HG03571 (cell line): ENCODE results near the gene COL20A1.
"Not testable (repeated sequence)": the region's sequence is repeated elsewhere in the genome, so short reads cannot be mapped to it uniquely, and the experiment has no call there.

Experiments
- ATAC-seq: cut with Tn5 transposase; IDR thresholded peaks from one replicate; pipeline ENCODE4 v1.9.1; 2021; ENCODE audit not compliant: unreplicated experiment

Gene COL20A1

DNA sequence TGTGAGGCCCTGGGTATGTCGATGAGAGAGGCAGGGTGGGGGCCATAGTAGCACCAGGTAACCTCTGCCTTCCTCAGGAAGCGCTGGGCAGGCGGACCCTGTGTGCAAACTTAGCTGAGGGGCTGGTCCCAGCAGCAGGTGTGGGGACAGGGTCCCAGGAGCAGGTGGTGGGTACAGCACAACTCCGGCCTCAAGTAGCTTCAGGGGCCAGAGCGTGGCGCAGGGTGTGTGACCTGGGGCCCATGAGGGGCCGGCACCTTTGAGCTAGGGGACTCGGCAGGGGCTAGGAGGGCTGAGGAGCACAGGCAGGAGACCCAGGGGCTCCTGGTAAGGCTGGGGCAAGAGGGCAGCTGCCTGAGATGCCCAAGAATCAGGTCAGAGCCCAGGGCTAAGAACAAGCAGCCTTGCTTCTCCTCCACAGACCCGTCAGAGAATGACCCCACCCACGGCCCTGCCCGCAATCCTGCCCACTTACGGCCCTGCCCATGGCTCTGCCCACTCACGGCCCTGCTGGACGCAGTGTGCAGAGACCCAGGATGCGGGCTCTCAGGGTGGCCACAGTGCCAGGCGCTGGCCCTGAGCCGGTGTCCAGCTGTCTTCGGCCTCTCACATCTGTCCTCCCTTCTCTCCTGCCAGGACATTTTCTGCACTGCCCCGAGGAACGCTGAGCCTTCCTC, 37.2 kb downstream of the COL20A1 start:
- ATAC-seq = no peak

DNA sequence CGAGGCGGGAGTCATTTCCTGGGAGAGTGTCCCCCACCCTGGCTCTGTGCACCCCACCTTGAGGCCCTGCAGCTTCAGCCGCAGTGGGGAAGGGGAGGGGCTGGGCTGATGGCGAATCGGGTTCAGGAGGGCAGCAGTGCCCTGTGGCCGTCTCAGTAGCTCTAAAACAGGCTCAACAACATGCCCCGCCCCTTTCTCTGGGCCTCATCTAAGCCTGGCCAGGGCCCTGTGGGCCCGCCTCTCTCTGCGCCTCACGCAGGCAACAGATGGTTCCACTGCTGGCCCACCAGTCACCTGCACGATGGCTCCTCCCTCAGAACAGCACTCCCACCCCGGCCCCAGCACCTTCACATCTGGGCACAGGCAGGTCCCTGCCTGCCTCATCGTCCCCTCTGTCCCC, 38.0 kb downstream of the COL20A1 start:
- ATAC-seq = no peak

- ATAC-seq = no peak
These were observed 38.9 kb downstream of the COL20A1 start for GRCh38 chr20:63331741-63332400.

- no peak for ATAC-seq
These were observed 39.7 kb downstream of the COL20A1 start for GRCh38 chr20:63332488-63333240.

- ATAC-seq = no peak
These were observed 40.4 kb downstream of the COL20A1 start for GRCh38 chr20:63333241-63333836.

DNA sequence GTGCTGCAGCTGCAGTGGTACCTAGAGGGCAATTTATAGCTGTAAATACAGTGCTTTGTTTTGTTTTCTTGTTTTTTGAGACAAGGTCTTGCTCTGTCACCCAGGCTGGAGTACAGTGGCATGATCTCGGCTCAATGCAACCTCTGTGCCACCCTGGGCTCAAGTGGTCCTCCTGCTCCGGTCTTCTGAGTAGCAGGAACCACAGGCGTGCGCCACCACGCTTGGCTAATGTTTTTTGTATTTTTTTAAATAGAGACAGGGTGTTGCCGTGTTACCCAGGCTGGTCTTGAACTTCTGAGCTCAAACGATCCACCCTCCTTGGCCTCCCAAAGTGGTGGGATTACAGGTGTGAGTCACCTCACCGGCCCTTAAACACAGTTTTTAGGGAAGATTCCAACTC, 41.4 kb downstream of the COL20A1 start:
- ATAC-seq = no peak

GRCh38 chr20:63335060-63335459, 42.1 kb downstream of the COL20A1 start:
- not testable (repeated sequence) for ATAC-seq

DNA sequence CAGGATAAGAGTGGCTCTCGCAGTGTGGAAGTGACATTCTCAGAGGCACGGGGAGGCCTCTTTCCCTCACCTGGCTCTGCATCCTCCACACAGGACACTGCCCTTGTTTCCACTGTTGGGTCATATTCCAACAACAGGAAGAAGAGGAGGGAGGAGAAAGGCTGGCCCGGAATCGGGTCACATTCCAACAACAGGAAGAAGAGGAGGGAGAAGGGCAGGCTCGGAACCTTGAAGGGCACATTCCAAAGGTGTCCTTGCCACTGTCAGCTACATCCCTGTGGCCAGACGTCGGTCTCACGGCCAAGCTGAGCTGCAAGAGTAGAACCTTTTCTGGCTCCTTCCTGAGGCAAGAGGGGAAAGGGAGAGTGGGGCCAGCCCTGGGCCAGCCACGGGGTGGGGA, 42.7 kb downstream of the COL20A1 start:
- no peak for ATAC-seq

DNA sequence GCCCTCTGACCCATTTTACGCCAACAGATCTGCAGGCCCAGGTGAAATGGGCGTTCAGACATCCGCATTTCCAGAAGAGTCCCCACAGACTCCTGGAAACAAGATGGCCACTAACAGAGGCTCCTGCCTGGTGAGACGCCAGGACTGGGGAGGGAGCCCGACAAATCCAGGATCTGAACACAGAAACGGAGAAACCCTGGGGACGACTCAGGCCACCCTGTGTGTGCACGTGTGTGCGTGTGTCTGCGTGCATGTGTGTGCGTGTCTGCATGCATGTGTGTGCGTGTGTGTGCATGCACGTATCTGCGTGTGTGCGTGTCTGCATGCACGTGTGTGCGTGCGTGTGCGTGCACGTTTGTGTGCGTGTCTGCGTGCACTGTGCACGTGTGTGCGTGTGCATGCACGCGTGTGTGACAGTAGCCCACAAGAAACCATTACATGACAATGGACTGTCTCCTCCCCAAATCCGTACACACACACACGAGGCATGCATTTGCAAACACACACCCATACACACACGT, 43.3 kb downstream of the COL20A1 start:
- ATAC-seq = no peak

DNA sequence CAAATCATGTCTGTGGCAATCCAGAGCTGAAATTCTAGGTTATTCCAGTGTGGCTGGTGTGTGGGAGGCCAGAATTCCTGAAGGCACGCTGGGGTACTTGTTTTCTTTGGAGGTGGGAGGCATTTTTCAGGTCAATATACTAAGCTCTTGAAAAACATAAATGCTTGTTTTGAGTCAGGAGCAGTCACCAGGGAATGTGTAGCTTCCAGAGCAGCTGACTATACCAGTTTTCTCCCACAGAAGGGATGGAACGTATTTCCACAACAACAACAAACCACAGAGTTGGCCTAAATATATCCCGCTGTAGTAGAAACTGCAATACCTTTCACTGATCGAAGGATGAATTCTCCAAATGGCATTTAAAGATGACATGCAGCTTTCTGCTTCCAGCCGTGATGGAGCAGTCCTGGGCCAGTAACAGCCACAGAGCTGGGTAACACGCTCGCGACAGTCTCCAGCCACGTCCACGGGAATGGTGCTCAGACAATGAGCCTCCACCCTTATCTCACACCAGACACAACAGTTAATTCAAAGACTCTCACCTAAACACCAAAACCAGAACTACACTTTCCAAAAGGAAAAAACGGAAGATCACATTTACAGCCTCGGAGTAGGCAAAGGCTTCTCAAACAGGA, 44.9 kb downstream of the COL20A1 start:
- ATAC-seq = no peak

GRCh38 chr20:63339154-63340094, 46.4 kb downstream of the COL20A1 start:
- not testable (repeated sequence) for ATAC-seq

DNA sequence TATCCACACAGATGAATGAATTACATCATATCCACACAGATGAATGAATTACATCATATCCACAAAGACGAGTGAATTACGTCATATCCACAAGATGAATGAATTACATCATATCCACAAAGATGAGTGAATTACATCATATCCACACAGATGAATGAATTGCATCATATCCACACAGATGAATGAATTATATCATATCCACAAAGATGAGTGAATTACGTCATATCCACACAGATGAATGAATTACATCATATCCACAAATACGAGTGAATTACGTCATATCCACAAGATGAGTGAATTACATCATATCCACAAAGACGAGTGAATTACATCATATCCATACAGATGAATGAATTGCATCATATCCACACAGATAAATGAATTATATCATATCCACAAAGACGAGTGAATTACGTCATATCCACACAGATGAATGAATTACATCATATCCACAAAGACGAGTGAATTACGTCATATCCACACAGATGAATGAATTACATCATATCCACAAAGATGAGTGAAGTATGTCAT, 47.2 kb downstream of the COL20A1 start:
- ATAC-seq = not testable (repeated sequence)

DNA sequence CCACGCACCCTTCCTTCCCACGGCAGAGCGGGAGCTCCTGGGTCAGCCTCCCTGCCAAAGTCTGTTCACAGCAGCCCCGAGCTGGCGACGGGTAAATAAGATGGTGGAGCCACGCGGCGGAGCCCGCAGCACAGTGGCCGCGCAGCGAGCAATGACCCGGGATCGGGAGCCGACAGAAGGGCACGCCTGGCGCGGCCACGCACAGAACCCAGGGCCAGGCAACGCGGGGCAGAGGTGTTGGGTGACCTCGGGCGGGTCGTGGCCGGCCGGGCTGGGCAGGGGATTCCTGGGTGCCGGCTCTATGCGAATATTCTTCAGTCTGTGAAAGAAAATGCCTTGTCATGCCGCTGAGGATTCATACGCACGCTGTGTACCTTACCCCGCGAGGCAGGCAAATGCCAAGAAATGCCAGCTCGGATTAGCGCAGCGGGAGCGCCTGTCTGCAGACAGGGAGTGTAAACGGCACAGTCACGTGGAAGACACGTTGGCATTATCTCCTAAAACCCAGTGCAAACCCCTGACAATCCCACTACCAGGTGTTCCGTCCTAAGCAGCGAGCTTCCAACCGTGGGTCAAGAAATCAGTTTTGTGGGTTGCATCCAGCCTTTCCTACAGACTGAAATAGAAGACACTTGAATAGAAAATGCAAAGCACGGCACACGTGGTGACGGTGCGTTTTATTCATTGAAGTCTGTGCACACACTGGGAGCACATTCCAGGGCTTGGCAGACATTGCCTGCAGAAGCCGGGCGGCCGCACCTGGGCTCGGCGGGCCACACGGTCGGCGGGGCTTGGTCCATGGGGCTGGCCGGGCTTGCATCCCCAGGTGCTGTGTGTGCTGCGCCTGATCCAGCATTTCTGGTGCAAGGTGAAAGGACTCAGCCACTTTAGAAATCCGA, 49.8 kb downstream of the COL20A1 start:
- no peak for ATAC-seq

GRCh38 chr20:63343460-63344445, 50.8 kb downstream of the COL20A1 start:
- no peak for ATAC-seq

DNA sequence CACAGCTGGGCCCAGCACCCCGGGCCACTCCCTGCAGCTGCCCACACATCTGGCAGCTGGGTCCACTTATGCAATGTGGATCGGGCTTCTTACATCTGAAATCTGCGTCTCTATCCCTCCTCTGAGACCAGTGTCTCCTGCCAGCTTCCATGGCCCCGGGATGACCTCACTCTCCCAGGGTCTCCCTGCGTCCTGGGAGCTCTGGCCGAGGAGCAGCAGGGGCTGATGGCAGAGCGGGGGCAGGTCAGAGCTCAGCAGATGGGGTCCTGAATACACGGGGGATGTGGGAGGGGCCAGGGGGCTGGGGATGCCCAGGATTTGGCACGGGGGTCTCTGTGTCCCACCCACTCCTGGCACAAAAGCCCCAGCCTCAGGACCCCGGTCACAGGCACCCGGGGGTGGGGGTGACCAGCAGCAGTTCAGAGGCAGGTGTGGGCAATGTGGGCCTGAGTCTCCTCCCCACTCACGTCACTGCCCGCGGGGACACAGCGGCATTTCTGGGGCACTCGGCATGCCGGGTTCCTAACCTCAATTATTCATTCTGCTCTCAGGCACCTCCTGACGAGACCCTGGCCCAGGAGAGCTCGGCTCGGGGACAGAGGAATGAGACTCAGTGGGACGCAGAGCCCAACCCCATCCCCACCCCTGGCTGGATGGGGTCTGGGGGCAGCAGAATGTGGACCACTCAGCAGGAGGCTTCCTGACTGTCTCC, 51.8 kb downstream of the COL20A1 start:
- no peak for ATAC-seq

DNA sequence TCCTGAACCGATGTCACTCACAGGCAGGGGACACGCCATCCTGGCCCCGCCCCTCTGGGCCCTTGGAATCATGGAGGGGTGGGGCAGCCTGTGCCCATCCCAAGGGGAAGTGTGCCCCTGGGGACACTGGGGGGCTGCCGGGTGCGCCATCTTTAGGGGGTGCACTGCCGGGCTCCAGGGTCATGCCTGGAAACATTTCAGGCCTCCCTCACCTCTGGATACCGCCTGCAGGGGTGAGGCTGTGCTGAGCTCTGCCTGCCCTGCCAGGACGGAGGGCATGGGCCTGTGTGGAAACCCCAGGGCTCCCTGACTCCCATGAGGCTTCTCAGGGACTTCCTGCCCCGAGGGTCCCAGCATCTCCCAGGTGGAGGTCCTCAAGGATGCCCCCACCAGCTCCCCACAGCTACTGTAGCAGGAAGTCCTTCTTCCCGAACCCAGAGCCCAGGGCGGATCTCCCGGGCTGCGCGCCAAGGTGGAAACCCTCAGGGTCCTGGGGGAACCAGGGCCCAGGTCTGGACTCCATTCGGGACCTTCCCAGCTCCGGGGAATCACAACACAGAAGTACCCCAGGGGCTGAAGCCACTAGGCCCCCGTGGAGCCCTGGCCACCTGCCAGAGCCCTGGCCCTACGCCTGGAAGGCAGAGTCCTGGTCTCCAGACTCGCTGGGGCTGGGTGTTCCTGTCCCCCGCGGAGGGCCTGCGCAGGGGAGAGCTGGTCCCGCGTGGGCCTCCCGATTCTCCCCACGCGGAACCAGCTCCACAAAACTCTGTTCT, 52.5 kb downstream of the COL20A1 start:
- no peak for ATAC-seq
